Measurements from ENCODE around the gene SLC37A3.
"Not testable (repeated sequence)": the region's sequence is repeated elsewhere in the genome, so short reads cannot be mapped to it uniquely, and the experiment has no call there.

Gene SLC37A3

GRCh38 chr7:140312141-140312846 lies 86.0 kb downstream of the SLC37A3 start:
- no peak overlapping the region for H3K9ac ChIP-seq (ENCODE audit: low read depth, low read length, poor library complexity, severe bottlenecking)
- no peak overlapping the region for H3K4me3 ChIP-seq (ENCODE audit: low read length, poor library complexity, severe bottlenecking)
- no peaks in the 10 kb centered on the region for H3K79me2 ChIP-seq (ENCODE audit: insufficient read depth, low read length)
- TF ChIP-seq EZH2phosphoT487 (IDR thresholded peaks at IDR 0.05; ENCODE audit: borderline replicate concordance) (no peak), CTCF (conservative IDR thresholded peaks at IDR 0.05; ENCODE audit: low read length) (no peak)
- no peaks in the 10 kb centered on the region for H3K27me3 ChIP-seq (ENCODE audit: insufficient read depth, low read length, poor library complexity, severe bottlenecking)
- no peaks in the 10 kb centered on the region for H3K9me3 ChIP-seq (ENCODE audit: insufficient read depth, low read depth, low read length)
- H3K4me1 ChIP-seq (ENCODE audit: insufficient read depth, low read length, poor library complexity, severe bottlenecking) = no peaks in the 10 kb centered on the region
- H4K20me1 ChIP-seq (ENCODE audit: insufficient read depth, low read length, poor library complexity, severe bottlenecking) = no peaks in the 10 kb centered on the region
- no peaks in the 10 kb centered on the region for H3K9me2 ChIP-seq (replicated peaks; ENCODE audit: low read depth, low read length)
- no peaks in the 10 kb centered on the region for H3K36me3 ChIP-seq (ENCODE audit: insufficient read depth, low read length)
- no peaks in the 10 kb centered on the region for H3F3A ChIP-seq (ENCODE audit: low read depth)
- H3K4me2 ChIP-seq (ENCODE audit: low read depth, low read length, poor library complexity, severe bottlenecking) = no peak overlapping the region
- no peak overlapping the region for H2AFZ ChIP-seq (ENCODE audit: low read length)

GRCh38 chr7:140311128-140311527 lies 87.2 kb downstream of the SLC37A3 start:
- H3F3A ChIP-seq (ENCODE audit: low read depth); H4K20me1 ChIP-seq (ENCODE audit: insufficient read depth, low read length, poor library complexity, severe bottlenecking); H3K36me3 ChIP-seq (ENCODE audit: insufficient read depth, low read length); H2AFZ ChIP-seq (ENCODE audit: low read length); H3K4me3 ChIP-seq (ENCODE audit: low read length, poor library complexity, severe bottlenecking); H3K9ac ChIP-seq (ENCODE audit: low read depth, low read length, poor library complexity, severe bottlenecking); H3K9me3 ChIP-seq (ENCODE audit: insufficient read depth, low read depth, low read length); H3K4me2 ChIP-seq (ENCODE audit: low read depth, low read length, poor library complexity, severe bottlenecking); H3K4me1 ChIP-seq (ENCODE audit: insufficient read depth, low read length, poor library complexity, severe bottlenecking); H3K27me3 ChIP-seq (ENCODE audit: insufficient read depth, low read length, poor library complexity, severe bottlenecking); H3K79me2 ChIP-seq (ENCODE audit: insufficient read depth, low read length); H3K9me2 ChIP-seq (replicated peaks; ENCODE audit: low read depth, low read length): not testable (repeated sequence)

GRCh38 chr7:140310337-140311002 lies 87.9 kb downstream of the SLC37A3 start:
- no peaks in the 10 kb centered on the region for H3K79me2 ChIP-seq (ENCODE audit: insufficient read depth, low read length)
- TF ChIP-seq CTCF (conservative IDR thresholded peaks at IDR 0.05; ENCODE audit: low read length) (no peak), EZH2phosphoT487 (IDR thresholded peaks at IDR 0.05; ENCODE audit: borderline replicate concordance) (no peak)
- H3K4me2 ChIP-seq (ENCODE audit: low read depth, low read length, poor library complexity, severe bottlenecking) = no peak overlapping the region
- no peak overlapping the region for H3K4me3 ChIP-seq (ENCODE audit: low read length, poor library complexity, severe bottlenecking)
- no peaks in the 10 kb centered on the region for H3K27me3 ChIP-seq (ENCODE audit: insufficient read depth, low read length, poor library complexity, severe bottlenecking)
- H3F3A ChIP-seq (ENCODE audit: low read depth) = no peaks in the 10 kb centered on the region
- H3K9ac ChIP-seq (ENCODE audit: low read depth, low read length, poor library complexity, severe bottlenecking) = no peak overlapping the region
- no peaks in the 10 kb centered on the region for H3K9me2 ChIP-seq (replicated peaks; ENCODE audit: low read depth, low read length)
- H3K9me3 ChIP-seq (ENCODE audit: insufficient read depth, low read depth, low read length) = no peaks in the 10 kb centered on the region
- H3K4me1 ChIP-seq (ENCODE audit: insufficient read depth, low read length, poor library complexity, severe bottlenecking) = no peaks in the 10 kb centered on the region
- H2AFZ ChIP-seq (ENCODE audit: low read length) = no peak overlapping the region
- no peaks in the 10 kb centered on the region for H3K36me3 ChIP-seq (ENCODE audit: insufficient read depth, low read length)
- no peaks in the 10 kb centered on the region for H4K20me1 ChIP-seq (ENCODE audit: insufficient read depth, low read length, poor library complexity, severe bottlenecking)

GRCh38 chr7:140308060-140308459 lies 90.3 kb downstream of the SLC37A3 start:
- no peak overlapping the region for H3K9ac ChIP-seq (ENCODE audit: low read depth, low read length, poor library complexity, severe bottlenecking)
- no peaks in the 10 kb centered on the region for H3K4me1 ChIP-seq (ENCODE audit: insufficient read depth, low read length, poor library complexity, severe bottlenecking)
- no peak for TF ChIP-seq EZH2phosphoT487 (IDR thresholded peaks at IDR 0.05; ENCODE audit: borderline replicate concordance)
- no peak for TF ChIP-seq CTCF (conservative IDR thresholded peaks at IDR 0.05; ENCODE audit: low read length)
- H2AFZ ChIP-seq (ENCODE audit: low read length) = no peak overlapping the region
- no peaks in the 10 kb centered on the region for H3K36me3 ChIP-seq (ENCODE audit: insufficient read depth, low read length)
- H3K9me2 ChIP-seq (replicated peaks; ENCODE audit: low read depth, low read length) = no peaks in the 10 kb centered on the region
- H3K27me3 ChIP-seq (ENCODE audit: insufficient read depth, low read length, poor library complexity, severe bottlenecking) = no peaks in the 10 kb centered on the region
- H3K4me3 ChIP-seq (ENCODE audit: low read length, poor library complexity, severe bottlenecking) = no peak overlapping the region
- no peak overlapping the region for H3K4me2 ChIP-seq (ENCODE audit: low read depth, low read length, poor library complexity, severe bottlenecking)
- no peaks in the 10 kb centered on the region for H3K9me3 ChIP-seq (ENCODE audit: insufficient read depth, low read depth, low read length)
- H4K20me1 ChIP-seq (ENCODE audit: insufficient read depth, low read length, poor library complexity, severe bottlenecking) = no peaks in the 10 kb centered on the region
- no peaks in the 10 kb centered on the region for H3K79me2 ChIP-seq (ENCODE audit: insufficient read depth, low read length)
- H3F3A ChIP-seq (ENCODE audit: low read depth) = no peaks in the 10 kb centered on the region

Data from Loucy (cell line).